HG02852 (cell line): ENCODE measurements around the gene OSMR.

Experiments
- ATAC-seq: cut with Tn5 transposase; IDR thresholded peaks from one replicate; pipeline ENCODE4 v1.9.1; 2021; ENCODE audit warnings: mild to moderate bottlenecking, moderate library complexity; ENCODE audit not compliant: unreplicated experiment

Gene OSMR

GRCh38 chr5:38923661-38924451, 78.0 kb downstream of the OSMR start:
- ATAC-seq = no peak

- no peak for ATAC-seq
Measured at GRCh38 chr5:38925154-38925925, 79.5 kb downstream of the OSMR start.

GRCh38 chr5:38926121-38926520, 80.3 kb downstream of the OSMR start:
- no peak for ATAC-seq

GRCh38 chr5:38927470-38927869, 81.7 kb downstream of the OSMR start:
- ATAC-seq = no peak

- no peak for ATAC-seq
Measured at GRCh38 chr5:38929838-38930237, 84.0 kb downstream of the OSMR start.

- no peak for ATAC-seq
Measured at GRCh38 chr5:38931731-38932130, 85.9 kb downstream of the OSMR start.

GRCh38 chr5:38932854-38933408, 87.1 kb downstream of the OSMR start:
- ATAC-seq = no peak

GRCh38 chr5:38935437-38935836, 89.6 kb downstream of the OSMR start:
- no peak for ATAC-seq

GRCh38 chr5:38936269-38936668, 90.5 kb downstream of the OSMR start:
- no peak for ATAC-seq

- no peak for ATAC-seq
Measured at GRCh38 chr5:38938424-38938823, 92.6 kb downstream of the OSMR start.

GRCh38 chr5:38938973-38939372, 93.2 kb downstream of the OSMR start:
- no peak for ATAC-seq

- no peak for ATAC-seq
Measured at GRCh38 chr5:38940230-38940858, 94.5 kb downstream of the OSMR start.

GRCh38 chr5:38941912-38942311, 96.1 kb downstream of the OSMR start:
- no peak for ATAC-seq

- no peak for ATAC-seq
Measured at GRCh38 chr5:38944282-38944681, 98.5 kb downstream of the OSMR start.

- ATAC-seq = no peak
Measured at GRCh38 chr5:38948501-38948900, 102.7 kb downstream of the OSMR start.

- no peak for ATAC-seq
Measured at GRCh38 chr5:38953426-38954012, 107.7 kb downstream of the OSMR start.

GRCh38 chr5:38961691-38962090, 115.9 kb downstream of the OSMR start:
- no peak for ATAC-seq

- no peak for ATAC-seq
Measured at GRCh38 chr5:38968665-38969064, 122.9 kb downstream of the OSMR start.

- ATAC-seq = no peak
Measured at GRCh38 chr5:38978036-38978435, 132.2 kb downstream of the OSMR start.

- ATAC-seq = no peak
Measured at GRCh38 chr5:38979535-38979934, 133.7 kb downstream of the OSMR start.
